ENCODE data around the gene TBX10.
A peak's percentile ranks its signal among the peaks of the same experiment; 100 is the strongest.

TBX10 gene

GRCh38 chr11:67584881-67585873 is 54.4 kb downstream of the TBX10 start:
- no peak for DNase-seq (ENCODE audit: low spot score)
- TF ChIP-seq CTCF (IDR thresholded peaks at IDR 0.05; ENCODE audit: extremely low read depth, missing control alignments) = no peak

- no peak for TF ChIP-seq CTCF (IDR thresholded peaks at IDR 0.05; ENCODE audit: extremely low read depth, missing control alignments)
- peak; percentile 51 for DNase-seq (ENCODE audit: low spot score)
These were observed 55.2 kb downstream of the TBX10 start for GRCh38 chr11:67584205-67584880.

GRCh38 chr11:67583247-67584204 is 56.0 kb downstream of the TBX10 start, which contains the start of gene GSTP1:
TSS of gene GSTP1 (plus strand) at chr11:67583812. CDS start at chr11:67583844, 32 bp downstream.
- DNase-seq (ENCODE audit: low spot score) = peak; percentile 93
- peak; percentile 64 for TF ChIP-seq CTCF (IDR thresholded peaks at IDR 0.05; ENCODE audit: extremely low read depth, missing control alignments)

- DNase-seq (ENCODE audit: low spot score) = no peak
- TF ChIP-seq CTCF (IDR thresholded peaks at IDR 0.05; ENCODE audit: extremely low read depth, missing control alignments) = no peak
These were observed 57.6 kb downstream of the TBX10 start for GRCh38 chr11:67582011-67582410.

GRCh38 chr11:67581469-67581868 is 58.1 kb downstream of the TBX10 start:
- no peak for DNase-seq (ENCODE audit: low spot score)

More at GRCh38 chr11:67581469-67581868, 58.1 kb downstream of the TBX10 start:
- TF ChIP-seq CTCF (IDR thresholded peaks at IDR 0.05; ENCODE audit: extremely low read depth, missing control alignments) = no peak

All from GM20000 (cell line).